Measurements from ENCODE around the gene KIAA0930. TPM values are rescaled to one million over a fixed set of nuclear protein-coding genes. Genes with fewer than 3 reads are reported as not detected.
A peak's percentile ranks its signal among the peaks of the same experiment; 100 is the strongest.

Gene KIAA0930
- total and polyA plus RNA-seq, 3 donors from 2014 or later = 62.4 to 77.5 (median 62.9) TPM

GRCh38 chr22:45203150-45203951 is 37.3 kb downstream of the KIAA0930 start:
- peaks cover 26% of the 10 kb centered on the region for H3K4me1 ChIP-seq
- H3K27me3 ChIP-seq = no peaks in the 10 kb centered on the region
- intact Hi-C loops (cut with DNase I; ENCODE audit: low total_unique reads) = no loop called here
- TF ChIP-seq POLR2A (IDR thresholded peaks at IDR 0.05) = no peak
- TF ChIP-seq, protein P1, sequence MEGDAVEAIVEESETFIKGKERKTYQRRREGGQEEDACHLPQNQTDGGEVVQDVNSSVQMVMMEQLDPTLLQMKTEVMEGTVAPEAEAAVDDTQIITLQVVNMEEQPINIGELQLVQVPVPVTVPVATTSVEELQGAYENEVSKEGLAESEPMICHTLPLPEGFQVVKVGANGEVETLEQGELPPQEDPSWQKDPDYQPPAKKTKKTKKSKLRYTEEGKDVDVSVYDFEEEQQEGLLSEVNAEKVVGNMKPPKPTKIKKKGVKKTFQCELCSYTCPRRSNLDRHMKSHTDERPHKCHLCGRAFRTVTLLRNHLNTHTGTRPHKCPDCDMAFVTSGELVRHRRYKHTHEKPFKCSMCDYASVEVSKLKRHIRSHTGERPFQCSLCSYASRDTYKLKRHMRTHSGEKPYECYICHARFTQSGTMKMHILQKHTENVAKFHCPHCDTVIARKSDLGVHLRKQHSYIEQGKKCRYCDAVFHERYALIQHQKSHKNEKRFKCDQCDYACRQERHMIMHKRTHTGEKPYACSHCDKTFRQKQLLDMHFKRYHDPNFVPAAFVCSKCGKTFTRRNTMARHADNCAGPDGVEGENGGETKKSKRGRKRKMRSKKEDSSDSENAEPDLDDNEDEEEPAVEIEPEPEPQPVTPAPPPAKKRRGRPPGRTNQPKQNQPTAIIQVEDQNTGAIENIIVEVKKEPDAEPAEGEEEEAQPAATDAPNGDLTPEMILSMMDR (IDR thresholded peaks at IDR 0.05) = no peak
- H3K36me3 ChIP-seq (ENCODE audit: low read depth, missing control alignments) = no peaks in the 10 kb centered on the region
- DNase-seq = no peak
- peak overlapping the region in 1 of 2 donors; percentile 19 for H3K27ac ChIP-seq
- 95% methylated on average over 25 to 38 of the region's 40 CpGs for WGBS, 2 donors
- no peak overlapping the region for H3K4me3 ChIP-seq
- H3K9me3 ChIP-seq = no peaks in the 10 kb centered on the region

GRCh38 chr22:45202333-45203149 is 38.2 kb downstream of the KIAA0930 start:
- no peak overlapping the region for H3K4me3 ChIP-seq
- H3K27me3 ChIP-seq = no peaks in the 10 kb centered on the region
- H3K4me1 ChIP-seq = peaks cover 28% of the 10 kb centered on the region
- TF ChIP-seq, protein P1 (IDR thresholded peaks at IDR 0.05) = no peak
- TF ChIP-seq POLR2A (IDR thresholded peaks at IDR 0.05) = no peak
- H3K9me3 ChIP-seq = no peaks in the 10 kb centered on the region
- H3K27ac ChIP-seq = peak overlapping the region; percentile 50 to 59
- intact Hi-C loops (cut with DNase I; ENCODE audit: low total_unique reads) = no loop called here
- no peaks in the 10 kb centered on the region for H3K36me3 ChIP-seq (ENCODE audit: low read depth, missing control alignments)
- peak; percentile 77 for DNase-seq
- 69 to 87% methylated on average over 15 to 36 of the region's 36 CpGs for WGBS, 2 donors

GRCh38 chr22:45201678-45202332 is 38.9 kb downstream of the KIAA0930 start:
- H3K27me3 ChIP-seq = no peaks in the 10 kb centered on the region
- no peaks in the 10 kb centered on the region for H3K36me3 ChIP-seq (ENCODE audit: low read depth, missing control alignments)
- no peak for TF ChIP-seq POLR2A (IDR thresholded peaks at IDR 0.05)
- TF ChIP-seq, protein P1 (IDR thresholded peaks at IDR 0.05) = no peak
- no peak for DNase-seq
- peak overlapping the region; percentile 50 to 71 for H3K27ac ChIP-seq
- intact Hi-C loops (cut with DNase I; ENCODE audit: low total_unique reads) = no loop called here
- H3K4me3 ChIP-seq = peak overlapping the region in 1 of 2 donors; percentile 13
- H3K4me1 ChIP-seq = peaks cover 28% of the 10 kb centered on the region
- H3K9me3 ChIP-seq = no peaks in the 10 kb centered on the region
- WGBS, 2 donors = 64 to 67% methylated on average over 9 of the region's 9 CpGs

- Histone ChIP-seq H3K27ac (peak overlapping the region; percentile 50 to 71), H3K36me3 (ENCODE audit: low read depth, missing control alignments) (no peaks in the 10 kb centered on the region), H3K4me3 (peak overlapping the region in 1 of 2 donors; percentile 13), H3K27me3 (no peaks in the 10 kb centered on the region), H3K9me3 (no peaks in the 10 kb centered on the region), H3K4me1 (peaks cover 28% of the 10 kb centered on the region)
- intact Hi-C loops (cut with DNase I; ENCODE audit: low total_unique reads) = no loop called here
- TF ChIP-seq, protein P1 (IDR thresholded peaks at IDR 0.05) = no peak
- TF ChIP-seq POLR2A (IDR thresholded peaks at IDR 0.05) = no peak
- DNase-seq = no peak
- WGBS, 2 donors = 62 to 93% methylated on average over 15 to 18 of the region's 18 CpGs
These were observed 39.7 kb downstream of the KIAA0930 start for GRCh38 chr22:45200860-45201511.

Data from testis (tissue), 3 donors.